Measurements from ENCODE around the gene ZNF335. TPM values are rescaled to one million over a fixed set of nuclear protein-coding genes. Genes with fewer than 3 reads are reported as not detected.
A peak's percentile ranks its signal among the peaks of the same experiment; 100 is the strongest.

Gene ZNF335
- total and polyA plus RNA-seq, 2 experiments from 2014 or later: 6.9 to 10.8 TPM

GRCh38 chr20:45918779-45919537, 53.0 kb downstream of the ZNF335 start:
- Histone ChIP-seq H3K9me3 (ENCODE audit: low read depth) (no peaks in the 10 kb centered on the region), H3K79me2 (ENCODE audit: insufficient read depth) (no peaks in the 10 kb centered on the region), H3K4me2 (ENCODE audit: unreplicated experiment) (no peak overlapping the region), H4K20me1 (ENCODE audit: insufficient read depth) (no peaks in the 10 kb centered on the region), H3K27ac (no peak overlapping the region), H3K36me3 (ENCODE audit: low read depth) (no peaks in the 10 kb centered on the region), H3K9ac (no peak overlapping the region), H3K9me2 (ENCODE audit: insufficient read depth) (no peaks in the 10 kb centered on the region), H2AFZ (peak overlapping the region; percentile 35; the same call in 1 of the 2 replicates), H3F3A (ENCODE audit: insufficient read depth) (peaks cover 5% of the 10 kb centered on the region; the same call in 1 of the 2 replicates), H3K4me3 (no peak overlapping the region), H3K4me1 (ENCODE audit: insufficient read depth) (peaks cover 6% of the 10 kb centered on the region), H3K27me3 (replicated peaks; ENCODE audit: insufficient read depth) (no peaks in the 10 kb centered on the region)
- no peak for TF ChIP-seq EZH2 (IDR thresholded peaks at IDR 0.05; ENCODE audit: insufficient read depth, poor library complexity, severe bottlenecking)
- TF ChIP-seq EZH2phosphoT487 (IDR thresholded peaks at IDR 0.05; ENCODE audit: insufficient read depth, low read depth): no peak
- 78 to 82% methylated on average over 12 of the region's 12 CpGs for WGBS, 2 experiments (ENCODE audit: low coverage in 1 of 2, low lambda C conversion rate in 2 of 2, missing lambda C conversion rate in 2 of 2)
- in situ Hi-C loops (cut with MboI): no loop called here
- DNase-seq: no peak

- H3K9ac ChIP-seq: no peak overlapping the region
- no peak for TF ChIP-seq EZH2 (IDR thresholded peaks at IDR 0.05; ENCODE audit: insufficient read depth, poor library complexity, severe bottlenecking)
- no peak for TF ChIP-seq EZH2phosphoT487 (IDR thresholded peaks at IDR 0.05; ENCODE audit: insufficient read depth, low read depth)
- no peak for DNase-seq
- peaks cover 5% of the 10 kb centered on the region; the same call in 1 of the 2 replicates for H3F3A ChIP-seq (ENCODE audit: insufficient read depth)
- H3K9me3 ChIP-seq (ENCODE audit: low read depth): no peaks in the 10 kb centered on the region
- peak overlapping the region; percentile 35 for H2AFZ ChIP-seq
- no peaks in the 10 kb centered on the region for H3K9me2 ChIP-seq (ENCODE audit: insufficient read depth)
- H3K27me3 ChIP-seq (replicated peaks; ENCODE audit: insufficient read depth): no peaks in the 10 kb centered on the region
- H3K4me2 ChIP-seq (ENCODE audit: unreplicated experiment): no peak overlapping the region
- no peaks in the 10 kb centered on the region for H3K36me3 ChIP-seq (ENCODE audit: low read depth)
- H4K20me1 ChIP-seq (ENCODE audit: insufficient read depth): no peaks in the 10 kb centered on the region
- no peak overlapping the region for H3K4me3 ChIP-seq
- in situ Hi-C loops (cut with MboI): no loop called here
- WGBS, 2 experiments (ENCODE audit: low coverage in 1 of 2, low lambda C conversion rate in 2 of 2, missing lambda C conversion rate in 2 of 2): 47 to 55% methylated on average over 4 to 5 of the region's 5 CpGs
- no peaks in the 10 kb centered on the region for H3K79me2 ChIP-seq (ENCODE audit: insufficient read depth)
- no peak overlapping the region for H3K27ac ChIP-seq
- peaks cover 6% of the 10 kb centered on the region for H3K4me1 ChIP-seq (ENCODE audit: insufficient read depth)
Observed at GRCh38 chr20:45918182-45918737, 53.7 kb downstream of the ZNF335 start.

GRCh38 chr20:45917790-45918141, 54.2 kb downstream of the ZNF335 start:
- no peaks in the 10 kb centered on the region for H3K27me3 ChIP-seq (replicated peaks; ENCODE audit: insufficient read depth)
- peaks cover 5% of the 10 kb centered on the region; the same call in 1 of the 2 replicates for H3F3A ChIP-seq (ENCODE audit: insufficient read depth)
- 12 to 15% methylated on average over 5 of the region's 5 CpGs for WGBS, 2 experiments (ENCODE audit: low coverage in 1 of 2, low lambda C conversion rate in 2 of 2, missing lambda C conversion rate in 2 of 2)
- H3K9ac ChIP-seq: no peak overlapping the region
- in situ Hi-C loops (cut with MboI): no loop called here
- H3K4me3 ChIP-seq: no peak overlapping the region
- H3K4me1 ChIP-seq (ENCODE audit: insufficient read depth): peaks cover 6% of the 10 kb centered on the region
- TF ChIP-seq EZH2phosphoT487 (IDR thresholded peaks at IDR 0.05; ENCODE audit: insufficient read depth, low read depth) (no peak), EZH2 (IDR thresholded peaks at IDR 0.05; ENCODE audit: insufficient read depth, poor library complexity, severe bottlenecking) (no peak)
- no peak overlapping the region for H3K4me2 ChIP-seq (ENCODE audit: unreplicated experiment)
- H4K20me1 ChIP-seq (ENCODE audit: insufficient read depth): no peaks in the 10 kb centered on the region
- H2AFZ ChIP-seq: no peak overlapping the region
- H3K27ac ChIP-seq: no peak overlapping the region
- no peaks in the 10 kb centered on the region for H3K79me2 ChIP-seq (ENCODE audit: insufficient read depth)
- H3K36me3 ChIP-seq (ENCODE audit: low read depth): no peaks in the 10 kb centered on the region
- peak; percentile 64 for DNase-seq
- H3K9me2 ChIP-seq (ENCODE audit: insufficient read depth): no peaks in the 10 kb centered on the region
- H3K9me3 ChIP-seq (ENCODE audit: low read depth): no peaks in the 10 kb centered on the region

- 46 to 54% methylated on average over 5 of the region's 5 CpGs for WGBS, 2 experiments (ENCODE audit: low coverage in 1 of 2, low lambda C conversion rate in 2 of 2, missing lambda C conversion rate in 2 of 2)
- Histone ChIP-seq H3K4me1 (ENCODE audit: insufficient read depth) (peaks cover 15% of the 10 kb centered on the region), H3K79me2 (ENCODE audit: insufficient read depth) (no peaks in the 10 kb centered on the region), H3K27ac (no peak overlapping the region), H3K9ac (no peak overlapping the region), H3K36me3 (ENCODE audit: low read depth) (no peaks in the 10 kb centered on the region), H3K4me2 (ENCODE audit: unreplicated experiment) (no peak overlapping the region), H2AFZ (no peak overlapping the region), H4K20me1 (ENCODE audit: insufficient read depth) (no peaks in the 10 kb centered on the region), H3K9me3 (ENCODE audit: low read depth) (no peaks in the 10 kb centered on the region), H3F3A (ENCODE audit: insufficient read depth) (peaks cover 5% of the 10 kb centered on the region; the same call in 1 of the 2 replicates), H3K27me3 (replicated peaks; ENCODE audit: insufficient read depth) (no peaks in the 10 kb centered on the region), H3K9me2 (ENCODE audit: insufficient read depth) (no peaks in the 10 kb centered on the region), H3K4me3 (no peak overlapping the region)
- no peak for TF ChIP-seq EZH2 (IDR thresholded peaks at IDR 0.05; ENCODE audit: insufficient read depth, poor library complexity, severe bottlenecking)
- TF ChIP-seq EZH2phosphoT487 (IDR thresholded peaks at IDR 0.05; ENCODE audit: insufficient read depth, low read depth): no peak
- DNase-seq: peak; percentile 54
- in situ Hi-C loops (cut with MboI): no loop called here
Observed at GRCh38 chr20:45913116-45913515, 58.9 kb downstream of the ZNF335 start.
